ENCODE data around the gene IL16.
"Not testable (repeated sequence)": the region's sequence is repeated elsewhere in the genome, so short reads cannot be mapped to it uniquely, and the experiment has no call there.

The IL16 gene

DNA sequence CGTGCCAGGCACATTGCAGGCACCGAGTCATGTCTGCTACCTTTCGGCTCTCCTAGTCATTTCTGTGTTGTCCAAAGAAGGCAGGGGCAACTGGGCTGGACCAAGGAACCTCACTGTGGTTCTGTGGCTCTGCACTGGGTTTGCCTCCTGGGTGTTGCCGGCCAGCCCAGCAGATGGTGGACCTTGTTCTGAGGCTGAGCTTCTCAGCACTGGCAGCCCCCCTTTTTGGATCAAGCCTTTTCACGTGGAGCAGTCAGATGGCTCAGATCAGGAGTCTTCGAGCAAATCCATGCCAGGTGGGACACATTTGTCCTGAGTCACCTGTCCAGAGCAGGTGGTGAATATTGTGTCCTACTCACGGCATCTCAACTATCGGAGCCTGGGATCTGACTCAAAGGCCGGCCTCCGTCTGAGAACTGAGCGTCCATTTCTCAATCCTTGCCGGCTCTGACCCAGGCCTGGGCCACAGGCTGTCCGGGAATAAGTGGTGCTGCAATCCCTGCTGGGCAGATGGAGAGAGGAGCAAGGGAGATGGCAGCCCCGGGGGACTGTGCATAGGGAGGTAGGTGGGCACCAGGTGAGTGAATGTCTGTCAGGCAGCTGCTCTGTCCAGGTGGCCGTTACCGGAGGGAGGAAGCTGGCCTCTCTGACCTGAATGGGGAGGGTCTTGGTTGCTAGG lies at the start of gene IL16:
IL16 (plus strand) TSS at position 304 of the 679 bp plus-strand sequence. CDS start 28,521 bp downstream, outside the sequence.
- DNase-seq (ENCODE audit: low read depth in 2 of 2) = no peak

DNA sequence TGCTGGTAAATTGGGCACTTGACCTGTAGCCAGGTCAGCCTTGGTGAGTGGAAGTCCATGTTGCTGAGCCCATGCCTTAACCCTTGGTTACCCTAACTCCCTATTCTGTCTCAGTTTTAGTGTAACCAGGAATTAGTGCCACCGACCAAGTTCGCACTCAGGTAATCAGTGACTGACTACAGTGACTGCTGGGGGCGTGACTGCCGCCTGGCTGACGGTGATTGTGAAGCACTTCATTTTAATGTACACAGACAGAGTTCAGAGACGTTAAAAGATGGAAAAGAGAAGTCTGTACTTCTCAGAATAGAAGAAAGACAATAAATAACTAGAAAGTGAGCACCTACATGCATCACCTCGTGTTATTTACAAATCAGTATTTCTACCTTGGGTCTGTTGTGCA lies 45.3 kb upstream of the IL16 start:
- DNase-seq (ENCODE audit: low read depth in 2 of 2) = no peak

DNA sequence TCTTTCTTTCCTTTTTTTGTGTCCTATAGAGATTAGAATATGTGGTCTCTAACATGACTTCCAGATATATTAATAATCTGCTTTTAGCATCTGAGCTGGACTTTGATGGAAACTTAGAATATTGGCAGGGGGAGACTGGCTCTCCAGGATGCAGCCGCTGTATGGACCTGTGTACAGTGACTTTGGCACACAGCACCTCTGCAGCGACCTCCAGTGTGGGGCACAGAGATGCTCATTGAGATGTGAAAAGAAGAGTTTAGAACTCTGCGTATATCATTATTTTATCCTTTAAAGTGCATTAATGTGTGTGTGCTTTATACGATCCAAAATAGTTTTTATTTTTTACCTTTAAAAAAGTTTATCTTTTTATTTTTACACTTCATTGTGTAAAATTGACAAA lies 44.3 kb upstream of the IL16 start:
- no peak for DNase-seq (ENCODE audit: low read depth in 2 of 2)

DNA sequence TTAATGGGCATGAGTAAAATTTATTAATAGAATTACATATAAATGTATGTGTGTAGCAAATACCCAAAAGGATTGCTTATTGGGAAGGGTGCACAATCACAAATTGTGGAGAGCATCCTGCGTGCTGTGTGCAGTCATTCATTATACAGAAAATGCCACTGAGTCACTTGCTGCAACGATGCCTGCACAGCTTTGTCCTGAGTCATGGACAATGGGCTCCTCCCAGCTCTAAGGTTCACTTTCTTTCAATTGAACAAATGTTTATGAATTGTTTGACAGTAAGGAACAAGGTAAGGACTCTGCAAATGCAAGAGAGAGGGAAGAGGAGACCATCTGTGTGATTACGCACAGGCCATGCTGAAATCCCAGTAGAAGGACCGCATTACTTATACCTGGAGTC lies 43.9 kb upstream of the IL16 start:
- no peak for DNase-seq (ENCODE audit: low read depth in 2 of 2)

DNA sequence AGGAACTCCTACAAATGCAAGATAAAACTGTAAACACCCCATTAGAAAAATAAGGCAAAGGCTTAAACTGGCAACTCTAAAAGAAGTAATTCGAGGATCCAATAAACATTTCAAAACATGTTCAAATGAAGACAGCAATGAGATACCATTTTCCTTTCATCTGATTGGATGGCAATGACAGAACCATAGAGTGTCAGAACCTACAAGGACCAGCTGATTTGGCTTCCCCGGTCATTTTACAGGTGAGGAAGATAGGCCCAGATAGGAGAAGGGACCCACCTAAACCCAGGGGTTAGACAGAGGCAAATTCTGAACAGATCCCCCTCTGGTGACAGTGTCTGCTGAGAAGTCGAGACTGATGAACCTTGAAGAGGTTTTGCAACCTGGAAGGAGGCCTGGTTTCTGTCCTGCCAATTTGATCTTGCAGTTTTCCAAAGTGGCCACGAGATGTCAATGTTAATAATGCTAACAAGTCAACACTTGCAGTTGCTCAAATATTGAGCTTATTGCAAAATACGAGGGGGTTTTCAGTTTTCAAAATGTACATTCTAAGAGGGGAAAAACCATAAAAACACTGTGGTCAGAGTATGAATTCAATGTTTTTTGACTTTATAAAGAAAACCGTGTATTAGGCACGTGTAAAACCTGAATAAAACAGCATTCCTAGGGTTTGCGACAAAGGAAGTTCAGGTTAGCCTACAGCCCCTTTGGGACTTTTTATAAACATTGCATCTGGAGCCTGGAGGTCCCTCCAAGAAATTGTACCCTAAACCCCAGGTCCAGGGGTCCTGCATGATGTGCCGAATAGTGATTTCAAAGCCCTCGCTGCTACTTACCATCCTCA lies 41.1 kb upstream of the IL16 start:
- no peak for DNase-seq (ENCODE audit: low read depth in 2 of 2)

GRCh38 chr15:81156324-81156723 lies 40.4 kb upstream of the IL16 start:
- no peak for DNase-seq (ENCODE audit: low read depth in 2 of 2)

GRCh38 chr15:81157195-81157938 lies 39.3 kb upstream of the IL16 start:
- no peak for DNase-seq (ENCODE audit: low read depth in 2 of 2)

GRCh38 chr15:81157939-81158223 lies 38.8 kb upstream of the IL16 start:
- no peak for DNase-seq (ENCODE audit: low read depth in 2 of 2)

DNA sequence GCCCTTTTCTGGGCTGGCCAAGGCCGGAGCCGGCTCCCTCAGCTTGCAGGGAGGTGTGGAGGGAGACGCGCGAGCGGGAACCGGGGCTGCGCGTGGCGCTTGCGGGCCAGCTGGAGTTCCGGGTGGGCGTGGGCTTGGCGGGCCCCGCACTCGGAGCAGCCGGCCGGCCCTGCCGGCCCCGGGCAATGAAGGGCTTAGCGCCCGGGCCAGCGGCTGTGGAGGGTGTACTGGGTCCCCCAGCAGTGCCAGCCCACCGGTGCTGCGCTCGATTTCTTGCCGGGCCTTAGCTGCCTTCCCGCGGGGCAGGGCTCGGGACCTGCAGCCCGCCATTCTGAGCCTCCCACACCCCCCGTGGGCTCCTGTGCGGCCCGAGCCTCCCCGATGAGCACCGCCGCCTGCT lies 38.1 kb upstream of the IL16 start:
- not testable (repeated sequence) for DNase-seq (ENCODE audit: low read depth in 2 of 2)

DNA sequence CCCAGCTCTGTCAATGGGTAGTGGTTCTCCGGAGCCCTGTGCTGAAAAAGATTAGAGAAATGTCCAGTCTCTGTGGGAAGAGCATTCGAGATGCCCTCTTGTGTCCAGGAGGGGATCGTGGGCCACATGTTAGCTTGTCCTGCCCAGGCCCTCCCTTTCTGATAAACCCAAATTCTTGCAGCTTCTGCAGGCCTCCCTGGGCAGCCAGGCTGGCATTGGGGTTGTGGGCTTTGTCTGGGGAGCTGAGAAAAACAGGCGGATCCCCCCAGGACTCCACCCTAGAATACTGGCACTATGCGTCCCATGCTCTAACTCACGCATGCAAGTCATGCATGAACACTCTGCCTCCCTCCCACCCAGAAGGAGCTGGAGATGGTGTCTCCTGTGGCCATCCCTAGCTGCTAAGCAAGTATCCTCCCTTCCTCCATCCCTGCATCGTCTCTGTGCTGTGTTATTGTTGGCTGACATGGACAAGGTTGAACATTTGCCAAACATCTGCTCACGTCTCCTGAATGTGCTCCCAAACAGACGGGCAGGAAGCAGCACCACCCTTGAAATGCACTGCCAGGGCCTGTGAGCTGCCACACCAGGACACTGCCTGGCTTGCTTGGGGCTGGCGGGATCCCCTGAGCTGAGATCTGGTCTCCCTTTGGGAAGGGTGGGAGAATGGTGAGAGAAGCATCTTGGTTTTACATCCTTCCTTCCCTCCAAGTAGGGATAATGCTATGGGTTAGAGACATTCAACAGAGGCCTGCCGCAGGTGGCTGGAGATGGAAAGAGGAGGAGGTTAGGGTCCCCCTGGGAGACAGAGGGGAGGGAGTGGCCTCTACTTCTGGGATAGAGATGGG lies 36.1 kb upstream of the IL16 start:
- DNase-seq (ENCODE audit: low read depth in 2 of 2) = no peak

DNA sequence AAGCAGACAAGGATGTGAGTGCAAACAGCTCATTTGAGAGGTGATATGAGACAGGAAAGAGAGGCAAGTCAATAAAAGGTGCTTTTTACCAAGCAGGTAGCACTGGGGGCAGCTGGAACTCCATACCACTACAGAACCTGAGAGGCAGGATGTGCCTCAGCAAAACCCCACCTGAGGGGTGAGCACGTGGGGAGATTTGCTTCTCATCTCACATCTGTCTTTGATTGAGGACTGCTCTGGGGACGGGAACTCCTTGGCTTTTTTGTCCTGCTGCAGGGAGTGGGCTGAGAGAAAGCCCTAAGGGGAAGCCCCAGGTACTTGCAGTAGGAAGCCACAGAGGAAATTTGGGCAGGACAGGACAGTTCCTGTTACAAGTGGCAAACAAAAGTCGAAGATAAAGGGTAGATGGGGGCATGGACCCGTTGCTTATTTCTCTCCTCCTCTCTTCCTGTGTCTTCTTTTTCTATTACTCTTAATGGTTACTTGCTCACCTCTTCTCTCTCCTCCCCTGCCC lies 35.5 kb upstream of the IL16 start:
- no peak for DNase-seq (ENCODE audit: low read depth in 2 of 2)

DNA sequence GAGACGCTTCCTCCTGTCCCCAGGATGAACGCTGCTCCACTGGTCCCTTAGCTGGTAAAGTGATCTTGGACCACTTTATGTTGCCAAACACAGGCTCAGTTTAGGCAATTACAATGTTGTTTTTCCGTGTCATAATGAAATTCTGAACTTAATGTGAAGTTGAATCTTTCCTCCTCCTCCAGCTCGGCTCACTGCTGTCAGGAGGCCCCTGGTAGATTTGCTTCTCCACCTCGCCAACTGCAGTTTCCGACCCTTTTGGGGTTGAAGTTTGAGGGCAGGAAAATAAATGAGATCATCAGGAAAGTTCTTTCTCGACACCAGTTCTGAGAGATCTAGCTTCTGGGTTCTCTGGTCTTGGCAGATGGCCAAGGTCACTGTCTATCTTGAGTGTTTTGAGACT lies 34.8 kb upstream of the IL16 start:
- no peak for DNase-seq (ENCODE audit: low read depth in 2 of 2)

- no peak for DNase-seq (ENCODE audit: low read depth in 2 of 2)
Measured at GRCh38 chr15:81163961-81164800, 32.5 kb upstream of the IL16 start.

DNA sequence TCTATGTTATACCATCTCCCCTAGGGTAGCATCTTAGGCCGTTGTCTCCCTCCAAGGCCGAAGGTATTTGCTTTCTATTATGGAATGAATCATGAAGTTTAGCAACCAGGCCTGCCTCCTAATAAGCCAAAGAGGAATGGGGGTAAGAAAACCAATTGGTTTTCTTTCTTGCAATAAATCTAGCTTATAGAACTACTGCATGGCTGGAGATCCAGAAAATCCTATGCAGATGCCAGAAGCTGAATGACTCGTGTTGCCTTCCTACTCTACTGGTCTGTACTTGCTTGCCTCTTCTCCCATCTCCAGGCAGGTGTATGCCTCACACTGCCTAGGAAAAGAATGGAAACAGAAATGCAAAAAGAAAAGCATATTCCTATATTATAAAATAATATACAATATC lies 31.1 kb upstream of the IL16 start:
- DNase-seq (ENCODE audit: low read depth in 2 of 2) = no peak

DNA sequence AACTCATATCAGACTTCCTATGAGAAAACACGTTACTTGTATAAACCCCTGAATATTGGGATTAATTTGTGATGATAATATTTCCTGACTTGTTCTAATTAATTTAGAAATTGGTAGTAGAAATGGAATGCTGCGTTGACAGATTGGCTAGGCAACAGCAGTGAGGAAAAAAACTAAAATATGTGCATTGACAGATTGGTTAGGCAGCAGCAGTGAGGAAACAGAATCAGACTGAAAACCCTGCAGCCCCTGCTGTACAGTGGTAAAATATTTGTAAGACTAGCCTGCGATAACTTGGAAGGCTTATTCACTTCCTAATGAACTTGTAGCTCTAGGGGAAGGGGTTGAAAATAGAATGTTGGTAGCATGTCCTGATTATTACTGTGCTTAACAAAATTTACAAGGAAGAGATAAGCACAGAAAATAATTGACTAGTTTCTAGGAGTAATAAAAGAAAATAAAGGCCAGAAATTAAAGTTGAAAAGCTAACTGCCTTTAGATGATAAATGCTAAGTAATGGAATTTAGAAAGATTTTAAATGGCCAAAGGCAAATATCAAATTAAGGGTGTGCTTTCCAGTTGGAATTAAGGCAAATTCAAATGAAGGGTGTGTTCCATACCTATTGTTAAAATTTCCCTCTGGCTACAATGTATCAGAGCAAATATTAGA lies 29.9 kb upstream of the IL16 start:
- DNase-seq (ENCODE audit: low read depth in 2 of 2) = no peak

- no peak for DNase-seq (ENCODE audit: low read depth in 2 of 2)
Measured at GRCh38 chr15:81168131-81168526, 28.6 kb upstream of the IL16 start.

DNA sequence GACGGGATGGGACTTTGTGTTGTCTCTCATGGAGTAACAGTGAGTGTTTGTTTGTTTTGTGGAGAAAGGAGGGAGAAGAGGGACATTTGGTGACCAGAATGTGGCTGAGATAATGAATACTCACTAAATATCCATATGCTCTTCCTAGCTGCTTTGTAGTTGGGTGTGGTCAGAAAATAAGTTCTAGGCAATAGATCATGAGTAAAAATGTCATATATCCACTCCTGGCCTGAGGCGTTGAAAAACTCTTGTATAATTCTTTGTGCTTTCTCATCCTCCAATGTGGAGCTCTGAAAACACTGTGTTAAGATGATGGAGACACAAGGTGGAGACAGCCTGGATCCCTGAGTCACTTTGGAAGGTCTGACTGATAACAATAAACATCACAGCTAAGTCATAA lies 28.0 kb upstream of the IL16 start:
- no peak for DNase-seq (ENCODE audit: low read depth in 2 of 2)

GRCh38 chr15:81170511-81170910 lies 26.2 kb upstream of the IL16 start:
- DNase-seq (ENCODE audit: low read depth in 2 of 2) = no peak

DNA sequence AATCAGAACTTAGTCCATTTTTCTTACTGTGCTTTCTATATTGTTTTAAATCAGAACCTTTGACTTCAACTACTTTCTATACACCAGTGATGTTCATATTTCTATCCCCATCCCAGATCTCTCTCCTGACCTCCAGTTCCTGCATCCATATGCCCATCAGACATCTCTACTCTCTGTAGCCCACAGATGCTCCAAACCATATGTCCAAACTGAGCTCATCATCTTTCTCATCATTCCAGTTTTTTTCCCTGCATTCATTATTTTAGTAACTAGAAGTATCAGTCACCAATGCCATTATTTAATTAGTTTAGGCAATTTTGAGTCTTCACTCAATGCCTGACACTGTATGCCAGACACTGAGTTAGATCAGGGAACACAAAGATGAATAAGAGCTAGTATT lies 25.4 kb upstream of the IL16 start:
- DNase-seq (ENCODE audit: low read depth in 2 of 2) = no peak

DNA sequence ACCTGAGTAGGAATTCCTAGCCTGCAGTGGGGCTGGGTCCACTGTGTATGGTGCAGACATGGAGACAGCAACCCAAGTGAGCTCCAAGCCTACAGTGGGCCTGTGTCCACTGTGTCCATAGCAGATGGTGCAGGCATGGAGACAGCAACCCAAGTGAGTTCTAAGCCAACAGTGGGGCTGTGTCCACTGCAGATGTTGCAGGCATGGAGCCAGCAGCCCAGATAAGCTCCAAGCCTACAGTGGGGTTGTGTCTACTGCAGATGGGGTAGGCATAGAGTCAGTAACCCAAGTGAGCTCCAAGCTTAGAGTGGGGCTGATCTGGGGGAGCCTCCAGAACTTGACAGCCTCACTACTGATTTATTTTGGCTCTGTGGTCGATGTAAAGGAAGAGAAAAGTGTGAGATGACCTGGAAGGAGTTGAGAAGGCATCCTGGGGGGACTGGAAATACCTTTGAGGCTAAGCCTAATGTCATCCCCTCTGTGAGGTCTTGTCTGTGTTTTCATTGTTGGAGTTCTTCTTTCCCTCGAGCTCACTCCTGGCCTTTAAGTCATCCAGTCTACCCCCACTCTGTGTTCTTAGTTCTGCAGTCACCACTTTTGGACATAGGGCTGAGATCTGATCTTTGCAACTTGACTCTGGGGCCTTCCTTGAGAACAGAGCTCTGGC lies 22.4 kb upstream of the IL16 start:
- no peak for DNase-seq (ENCODE audit: low read depth in 2 of 2)

All from stimulated activated CD8-positive, alpha-beta memory T cell treated with anti-CD3 and anti-CD28 coated beads, Interleukin-7, amount 100 ng/mL, for 1 hour (primary cell).